Kasumi-1 (cell line): ENCODE data around the gene SETD7.

Experiments
- DNase-seq, 2 experiments: peaks; one replicate each; lab custom pipeline; 2025; lab: John Stamatoyannopoulos, UW

Gene SETD7

DNA sequence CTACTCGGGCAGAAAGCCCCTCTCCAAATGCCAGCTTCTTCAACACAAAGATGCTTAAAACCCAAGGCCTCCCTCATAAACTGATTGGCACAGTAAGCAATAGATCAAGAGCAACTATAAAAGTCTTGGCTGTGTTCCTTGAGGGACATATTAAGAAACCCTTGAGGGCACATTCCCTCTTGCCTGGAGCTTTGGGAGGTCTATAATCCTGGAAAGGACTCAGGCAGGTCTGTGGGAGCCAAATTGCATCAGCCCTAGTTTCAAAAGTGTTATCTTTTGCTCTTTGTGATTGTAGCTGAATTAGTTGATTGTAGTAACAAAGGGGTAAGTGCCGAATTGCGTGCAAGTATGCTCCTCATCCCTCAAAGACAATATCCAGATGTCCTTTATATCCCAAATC lies 18.6 kb upstream of the SETD7 start:
- no peak for DNase-seq

DNA sequence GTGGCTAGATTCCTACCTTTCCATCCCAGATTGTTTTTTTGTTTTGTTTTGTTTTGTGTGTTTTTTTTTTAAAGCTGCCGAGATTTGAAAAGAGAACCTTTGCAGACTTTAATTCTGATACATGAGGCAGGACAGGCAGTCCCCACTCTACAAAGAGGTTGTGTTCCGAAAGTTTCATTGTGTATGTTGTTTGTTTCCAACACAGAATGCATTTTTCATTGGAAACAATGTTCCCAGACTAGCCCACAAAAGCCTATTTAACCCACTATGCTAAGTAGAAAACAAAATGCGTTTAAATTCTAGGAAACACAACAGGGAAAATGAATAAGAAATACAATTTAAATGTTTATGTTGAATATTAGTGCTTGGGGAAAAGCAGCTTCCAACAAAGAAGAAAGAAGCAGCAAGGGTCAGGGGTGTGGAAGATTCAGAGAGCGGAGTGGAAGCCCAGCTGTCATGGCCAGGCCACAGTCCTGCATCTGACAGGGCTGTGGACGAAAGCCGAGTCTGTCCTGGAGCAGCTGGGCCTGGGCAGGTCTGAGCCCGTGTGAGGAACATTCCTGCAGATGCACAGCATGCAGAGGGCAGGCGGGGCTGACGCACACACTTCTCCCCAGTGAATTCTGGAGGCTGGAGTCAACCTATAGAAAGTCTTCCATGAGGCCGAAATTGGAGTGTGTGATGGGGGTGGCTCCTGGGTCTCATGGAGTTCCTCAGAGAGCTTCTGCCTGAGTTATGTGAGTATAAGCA lies 12.4 kb upstream of the SETD7 start:
- DNase-seq: no peak

DNA sequence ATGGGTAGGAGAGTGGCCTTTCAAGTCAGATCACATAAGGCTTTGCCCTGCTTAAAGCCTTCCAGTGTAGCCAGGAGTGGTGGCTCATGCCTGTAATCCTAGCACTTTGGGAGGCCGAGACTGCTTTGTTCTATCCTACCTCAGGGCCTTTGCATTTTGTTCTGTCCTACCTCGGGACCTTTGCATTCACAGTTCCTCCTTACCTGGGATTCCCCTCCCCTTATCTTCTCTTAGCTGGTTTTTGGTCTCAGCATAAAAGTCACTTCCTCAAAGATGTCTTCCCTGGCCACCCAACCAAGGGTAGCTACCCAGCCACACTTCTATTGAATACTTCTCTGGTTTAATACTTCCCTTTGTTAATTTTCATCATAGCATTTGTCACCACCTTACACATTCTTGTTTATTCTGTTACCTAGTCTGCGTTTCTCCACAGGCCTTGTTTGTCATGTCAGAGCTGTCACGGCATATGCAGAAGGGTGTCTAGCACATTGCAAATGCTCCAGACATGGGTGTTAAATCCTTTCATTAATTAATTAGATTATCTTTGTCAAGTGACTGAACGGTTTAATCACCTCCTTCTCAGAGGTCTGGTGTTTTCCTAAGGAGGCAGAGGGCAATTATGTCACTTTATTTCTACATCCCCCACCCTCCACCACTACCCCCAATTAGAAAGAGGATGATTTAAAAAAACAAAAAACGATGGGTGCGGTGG lies 11.3 kb upstream of the SETD7 start:
- DNase-seq: no peak

DNA sequence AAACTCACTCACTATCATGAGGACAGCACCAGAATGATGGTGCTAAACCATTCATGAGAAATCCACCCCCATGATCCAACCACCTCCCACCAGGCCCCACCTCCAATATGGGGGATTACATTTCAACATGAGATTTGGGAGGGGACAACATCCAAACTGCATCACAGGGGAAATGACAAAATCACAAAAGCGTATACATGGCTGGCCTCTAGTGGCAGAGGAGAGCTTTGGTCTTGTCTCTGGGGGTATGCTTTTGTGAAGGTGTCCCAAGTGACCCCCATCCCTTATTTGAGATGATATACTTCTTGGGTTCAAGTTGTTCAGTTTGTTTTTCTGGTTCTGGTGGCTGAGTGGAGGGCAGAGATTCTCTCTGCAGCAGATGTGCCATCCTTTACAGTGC lies 8.5 kb upstream of the SETD7 start:
- peak; percentile 25 to 37 for DNase-seq

DNA sequence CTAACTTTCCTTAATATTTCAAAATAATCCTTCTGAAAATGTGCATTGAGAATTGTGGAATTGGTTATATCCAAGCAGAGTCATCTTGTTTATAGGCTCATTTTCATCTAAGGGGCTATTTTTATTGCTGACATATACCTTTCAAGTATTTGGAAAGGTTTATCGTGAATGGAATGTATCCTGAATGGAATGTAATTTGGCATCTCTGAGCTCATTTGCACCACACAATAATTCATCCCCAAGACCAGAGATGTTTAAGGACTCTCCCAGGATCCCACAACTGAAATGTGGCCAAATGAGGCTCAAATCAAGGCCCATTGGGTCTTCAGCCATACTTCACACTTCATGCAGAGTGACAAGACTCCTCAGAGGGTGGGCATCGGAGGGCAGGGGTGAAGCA lies 7.5 kb upstream of the SETD7 start:
- no peak for DNase-seq

DNA sequence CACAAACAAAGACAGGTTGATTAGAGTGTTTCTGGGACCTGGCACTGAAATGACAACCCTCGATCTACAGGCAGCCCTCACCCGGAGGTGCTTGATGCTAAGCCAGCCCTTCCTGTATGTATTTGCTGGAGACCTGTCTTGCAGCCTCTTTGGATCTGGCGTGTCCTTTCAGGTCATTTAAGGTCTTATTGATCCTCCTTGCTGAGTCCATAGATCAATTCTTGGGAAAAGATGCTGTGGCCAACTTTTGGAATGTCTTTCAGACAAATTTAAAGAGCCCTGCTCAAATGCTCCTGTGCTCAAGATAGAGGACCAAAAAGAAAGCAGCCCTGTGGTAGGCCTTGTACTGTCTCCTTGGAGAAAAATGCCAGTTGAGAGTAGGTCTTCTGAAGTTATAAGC lies 6.8 kb upstream of the SETD7 start:
- DNase-seq: no peak

DNA sequence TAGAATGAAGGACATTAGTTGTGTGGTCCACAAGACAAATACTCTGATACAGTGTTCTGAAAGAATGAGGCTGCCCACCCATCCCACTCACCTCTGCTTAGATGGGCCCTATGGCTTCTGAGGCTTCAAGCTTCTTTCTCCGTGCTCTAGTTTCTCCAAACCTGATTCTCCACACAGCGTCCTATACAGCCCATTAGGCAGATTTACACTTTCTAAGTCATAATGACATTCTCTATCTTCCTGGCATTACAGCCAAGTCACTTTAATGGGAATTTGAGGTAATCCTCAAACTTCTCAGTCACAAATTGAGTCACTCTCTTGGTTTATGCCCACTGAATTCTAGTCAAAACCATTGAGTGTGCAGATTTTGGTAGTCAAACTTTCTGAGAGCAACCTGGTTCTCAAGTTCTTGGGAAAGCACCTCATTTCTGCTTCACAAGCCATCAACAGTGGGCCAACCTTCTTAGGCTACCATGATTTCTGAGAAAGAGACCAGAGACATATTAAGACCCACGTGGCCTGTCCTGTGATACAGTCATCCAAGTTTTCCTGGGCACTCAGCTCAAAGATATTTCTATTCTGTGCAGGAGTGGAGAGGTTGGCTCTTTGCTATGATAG lies 6.2 kb upstream of the SETD7 start:
- DNase-seq: no peak

DNA sequence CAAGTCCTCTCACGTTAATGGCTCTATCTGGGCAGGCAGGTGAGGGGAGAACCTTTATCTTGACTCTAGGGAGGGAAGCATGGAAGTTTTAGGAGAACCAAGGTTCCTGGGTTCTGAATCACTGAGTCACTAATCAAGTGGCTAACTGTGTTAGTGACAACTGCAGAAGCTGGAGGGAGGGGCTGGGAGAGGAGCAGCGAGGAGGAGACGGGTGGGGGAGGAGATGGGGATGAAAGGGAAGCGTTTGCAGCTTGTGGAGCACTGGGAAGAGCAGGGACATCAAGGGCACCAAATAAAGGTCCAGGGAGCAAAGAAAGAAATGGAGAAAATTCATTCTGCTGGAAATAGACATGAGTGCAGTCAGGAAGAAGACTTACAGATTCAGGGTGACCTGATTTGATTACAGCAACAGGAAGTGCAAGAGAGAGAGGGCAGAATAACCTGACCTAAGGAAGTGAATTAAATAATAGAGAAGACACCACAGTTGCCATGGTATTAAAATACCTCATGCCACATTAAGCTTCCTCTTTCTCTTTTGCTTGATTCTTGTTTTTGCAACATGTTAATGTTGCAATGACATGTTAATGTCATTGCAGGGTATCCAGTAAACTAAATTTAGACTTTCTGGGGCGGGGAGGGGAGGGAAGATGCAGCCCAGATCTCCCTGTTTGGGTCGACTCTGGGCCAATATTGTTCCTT lies 4.5 kb upstream of the SETD7 start:
- DNase-seq: peak; percentile 82 to 84

DNA sequence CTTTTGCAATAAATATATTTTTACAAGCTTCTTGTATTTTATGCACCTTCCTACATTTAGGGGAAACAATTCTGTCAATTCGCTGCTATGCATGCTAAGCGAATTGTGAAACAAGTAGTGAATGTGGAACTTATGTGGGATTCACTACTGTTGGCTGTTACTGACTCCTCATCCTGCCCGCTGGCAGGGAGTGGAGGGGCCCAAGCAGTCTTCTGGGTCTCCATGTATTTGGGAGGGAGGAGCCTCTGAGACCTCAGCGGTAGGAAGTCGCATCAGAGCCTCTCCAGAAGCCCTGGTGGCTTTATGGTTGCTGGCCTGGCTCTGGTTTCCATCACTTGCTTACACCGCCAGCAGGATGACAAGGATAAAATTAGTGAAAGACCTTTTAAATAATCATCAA lies 3.7 kb upstream of the SETD7 start:
- DNase-seq: peak in 1 of 2 experiments; percentile 15

DNA sequence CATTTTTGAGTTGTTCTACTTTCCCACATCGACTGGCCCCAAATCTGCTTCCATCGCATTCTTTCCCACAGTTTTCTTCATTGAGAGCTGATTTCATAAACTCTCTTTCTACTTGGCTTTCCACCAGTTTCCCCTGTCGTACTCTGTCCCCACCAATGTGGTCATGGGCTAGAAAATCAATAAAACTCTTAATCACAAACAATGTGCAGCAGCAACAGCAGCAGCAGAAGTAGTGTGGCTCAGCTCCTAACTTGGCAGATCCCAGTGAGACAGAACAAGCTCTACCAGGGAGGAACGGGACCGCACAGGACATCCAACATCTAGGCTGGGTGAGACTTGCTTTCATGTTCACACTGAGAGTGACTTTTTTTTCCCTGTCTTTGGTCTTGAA lies 3.1 kb upstream of the SETD7 start:
- no peak for DNase-seq

DNA sequence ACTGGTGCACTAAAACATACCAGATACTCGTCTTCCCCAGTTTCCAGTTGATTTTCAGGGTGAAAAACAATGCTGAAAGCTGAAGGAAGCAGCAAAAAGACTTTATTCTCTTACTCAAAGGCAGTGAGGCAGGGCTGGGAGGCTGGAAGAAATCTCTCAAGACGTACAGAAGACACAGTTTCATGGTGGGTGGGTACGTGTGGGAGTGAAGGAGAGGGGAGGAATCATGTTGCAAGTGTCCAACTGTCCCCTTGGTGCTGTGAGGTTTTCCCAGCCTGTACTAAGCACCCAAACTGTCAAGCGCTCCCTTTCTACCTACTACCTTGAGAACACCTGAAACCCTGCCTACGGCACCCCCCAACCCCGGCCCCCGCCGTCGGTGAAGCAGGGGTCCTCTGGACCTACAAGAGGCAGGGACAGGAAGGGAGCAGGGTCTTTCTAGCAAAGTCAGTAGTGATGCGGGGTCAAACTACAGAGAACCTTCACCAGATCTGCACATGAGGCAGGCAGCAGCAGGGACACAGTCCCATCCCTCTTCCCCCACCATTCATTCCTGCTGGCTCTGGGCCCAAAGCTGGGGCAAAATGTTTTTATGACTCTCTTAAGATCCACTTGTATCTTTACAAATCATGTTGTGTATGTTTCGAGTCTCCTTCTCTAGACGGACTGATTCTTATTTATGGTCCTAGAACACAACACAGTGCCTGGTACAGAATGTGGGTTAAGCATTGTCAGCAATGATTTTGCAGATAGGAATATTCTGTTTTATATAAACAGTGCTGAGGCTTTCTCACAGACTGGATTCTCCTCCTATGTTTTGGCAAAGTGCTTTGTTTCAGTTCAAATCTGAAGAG lies 2.4 kb upstream of the SETD7 start:
- no peak for DNase-seq

DNA sequence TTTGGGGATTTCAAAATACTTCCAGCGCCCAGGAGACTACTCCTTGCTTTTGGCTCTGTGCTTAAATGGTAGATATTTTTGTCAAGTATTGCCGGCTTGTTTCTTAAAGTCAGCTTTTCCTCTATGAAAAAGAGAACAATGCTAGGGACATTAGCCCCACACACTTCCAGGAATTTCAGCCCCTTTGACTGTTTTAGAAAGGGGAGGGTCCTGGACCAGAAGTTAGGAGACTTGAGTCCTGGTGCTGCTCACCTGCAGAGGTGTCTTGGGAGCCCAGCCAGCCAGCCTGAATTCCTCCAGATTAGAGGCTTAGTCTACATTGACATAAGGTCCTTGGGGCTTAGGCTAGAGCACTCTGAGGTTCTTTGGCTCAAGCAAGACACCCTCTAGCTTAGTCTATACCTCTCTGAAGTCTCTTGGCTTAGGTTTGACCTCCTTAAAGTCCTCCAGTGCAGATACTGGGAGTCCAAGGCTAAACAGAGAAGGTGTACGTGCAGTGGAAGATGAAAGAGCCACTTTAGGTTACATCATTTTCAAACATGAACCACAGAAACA lies 1.6 kb upstream of the SETD7 start:
- DNase-seq: no peak

DNA sequence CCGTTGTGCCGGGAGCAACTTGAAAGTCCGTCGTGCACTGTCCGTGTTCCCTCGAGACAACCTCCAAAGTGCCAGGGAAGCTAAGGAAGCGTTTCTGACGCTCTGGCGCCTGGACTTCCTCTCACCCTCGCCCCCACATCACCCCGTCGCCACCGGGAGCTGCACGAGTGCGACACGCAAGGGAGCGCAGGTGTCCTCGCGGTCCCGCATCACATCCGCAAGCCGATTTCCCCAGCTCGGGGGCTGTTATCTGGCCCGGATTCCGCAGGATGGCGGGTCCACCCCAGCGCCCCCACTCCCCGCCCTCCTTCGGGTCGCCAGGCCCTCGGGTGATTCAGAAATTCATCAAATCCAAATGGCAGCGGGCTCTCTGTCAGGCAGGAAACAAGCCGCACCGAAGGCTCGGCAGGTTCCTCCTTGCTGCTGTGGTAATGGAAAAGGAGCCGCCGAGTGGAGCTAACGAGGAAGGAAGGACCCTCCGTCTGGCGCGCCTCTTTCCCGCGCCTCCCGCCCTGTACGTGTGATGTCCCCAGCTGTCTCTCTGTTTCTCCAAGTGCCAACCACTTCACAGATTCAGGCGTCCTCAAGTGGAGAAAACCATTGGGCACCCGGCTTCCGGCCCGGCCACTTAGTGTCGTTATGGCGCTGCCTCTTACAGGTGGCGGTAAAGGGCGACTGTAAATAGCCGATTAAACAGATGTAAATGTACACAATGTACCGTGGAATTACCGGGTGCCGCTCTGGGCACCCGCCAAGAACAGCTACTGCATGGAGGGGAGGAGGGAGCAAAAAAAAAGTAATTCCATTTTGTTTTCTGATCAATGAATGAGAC lies 921 bp upstream of the SETD7 start:
- DNase-seq: peak; percentile 56 to 64

DNA sequence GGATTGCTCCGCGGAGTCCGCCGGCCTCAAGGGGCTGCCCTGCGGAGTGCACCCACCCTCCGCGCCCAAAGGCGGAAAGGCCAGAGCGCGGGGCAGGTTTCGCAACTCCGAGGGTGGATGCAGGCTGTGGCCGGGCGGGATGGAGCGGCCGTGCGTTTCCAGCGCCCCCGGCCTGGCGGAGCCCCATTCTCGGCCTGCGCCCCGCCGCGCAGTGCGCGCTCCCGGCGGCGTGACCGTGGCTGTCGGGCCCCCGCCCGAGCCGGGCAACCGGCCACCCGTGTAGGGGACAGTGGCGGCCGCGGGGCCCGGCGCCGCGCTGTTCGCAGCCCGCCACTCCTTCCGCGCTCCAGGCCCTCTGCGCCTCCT lies 331 bp downstream of the SETD7 start:
- DNase-seq: no peak

DNA sequence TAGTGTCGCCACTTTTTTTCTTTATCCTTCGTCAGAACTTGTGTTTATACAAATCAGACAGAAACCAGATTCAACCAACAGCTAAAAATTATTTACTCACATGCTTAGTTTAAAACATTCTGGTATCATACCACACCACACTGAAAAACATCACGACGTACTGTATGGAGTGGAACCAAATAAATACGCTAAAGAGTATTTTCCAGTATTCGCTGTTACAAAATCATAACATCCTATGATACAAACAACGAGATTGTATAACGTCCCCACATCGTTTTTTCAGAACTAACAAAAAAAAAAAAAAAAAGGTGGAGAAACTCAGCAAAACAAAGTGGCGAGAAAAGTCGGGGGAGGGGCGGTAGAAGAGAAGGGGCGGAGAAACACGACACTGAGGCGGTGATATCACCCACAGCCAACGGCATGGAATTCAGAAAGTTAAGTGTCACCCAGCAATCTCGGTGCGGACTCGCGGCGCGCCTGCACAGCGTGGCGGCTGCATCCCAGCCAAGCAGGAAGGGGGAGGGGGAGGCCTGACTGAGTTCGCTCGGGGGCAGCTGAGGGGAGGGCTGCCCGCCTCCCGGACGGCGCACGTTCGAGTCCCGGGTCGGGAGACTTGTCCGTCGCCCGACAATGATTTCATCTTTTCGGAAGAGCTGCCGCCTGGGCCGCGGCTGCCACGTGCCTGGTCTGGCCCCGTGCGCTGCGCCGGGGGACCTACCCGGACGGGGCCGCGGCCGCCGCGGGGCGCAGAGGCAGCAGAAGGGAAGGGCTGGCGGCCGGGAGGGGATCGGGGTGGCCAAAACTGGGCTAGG lies 920 bp downstream of the SETD7 start:
- peak; percentile 80 to 82 for DNase-seq

DNA sequence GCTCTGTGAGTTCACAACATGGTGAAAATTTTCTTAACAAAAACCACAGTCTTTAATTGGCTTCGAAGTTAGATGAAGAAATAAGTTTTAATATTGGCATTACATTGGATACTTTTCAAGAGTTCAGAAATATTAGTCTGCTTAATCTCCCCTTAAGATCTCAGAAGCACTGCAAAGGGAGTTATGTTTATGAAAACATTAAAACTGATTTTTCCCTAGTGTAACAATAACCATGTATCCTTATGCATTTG lies 1.5 kb downstream of the SETD7 start:
- DNase-seq: no peak

DNA sequence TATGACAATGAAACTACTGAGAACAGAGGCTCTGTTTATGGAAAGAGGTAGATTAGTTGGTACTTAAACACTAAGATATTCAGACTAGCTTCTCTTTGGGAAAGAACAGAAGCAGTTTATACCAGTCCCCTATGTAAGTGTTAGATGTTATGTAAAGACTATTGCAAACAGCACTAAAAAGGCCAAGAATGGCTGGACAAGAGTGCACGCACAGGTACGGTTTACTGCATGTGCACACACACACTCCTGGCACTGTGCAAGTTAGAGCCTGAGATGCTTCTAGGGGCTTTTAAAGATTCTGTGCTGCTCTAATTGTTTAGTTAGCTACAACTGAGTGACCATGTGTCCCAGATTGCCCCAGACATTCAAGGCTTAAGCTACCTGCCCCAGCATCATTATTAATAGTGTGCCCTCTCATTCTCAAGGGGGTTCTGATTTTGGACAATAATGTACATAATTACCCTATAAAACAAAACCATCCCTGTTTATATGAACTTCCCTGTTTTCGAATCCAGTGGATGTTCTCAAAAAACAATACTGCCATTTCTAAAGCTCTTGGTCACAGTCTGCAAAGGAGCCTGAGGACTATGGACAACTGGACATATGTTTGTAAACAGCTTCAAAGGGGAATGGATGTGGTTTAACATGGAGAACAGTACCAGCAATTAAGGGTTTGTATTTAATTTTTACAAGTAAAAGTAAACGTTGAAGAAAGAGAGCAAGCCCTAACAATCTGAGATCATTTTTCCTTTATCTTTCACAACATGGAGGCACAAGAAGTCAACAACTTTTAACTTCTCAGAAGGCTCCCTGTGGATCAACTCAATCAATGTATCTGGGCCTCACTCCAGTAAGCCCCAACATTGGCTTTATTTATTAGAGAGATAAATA lies 2.0 kb downstream of the SETD7 start:
- DNase-seq: no peak

DNA sequence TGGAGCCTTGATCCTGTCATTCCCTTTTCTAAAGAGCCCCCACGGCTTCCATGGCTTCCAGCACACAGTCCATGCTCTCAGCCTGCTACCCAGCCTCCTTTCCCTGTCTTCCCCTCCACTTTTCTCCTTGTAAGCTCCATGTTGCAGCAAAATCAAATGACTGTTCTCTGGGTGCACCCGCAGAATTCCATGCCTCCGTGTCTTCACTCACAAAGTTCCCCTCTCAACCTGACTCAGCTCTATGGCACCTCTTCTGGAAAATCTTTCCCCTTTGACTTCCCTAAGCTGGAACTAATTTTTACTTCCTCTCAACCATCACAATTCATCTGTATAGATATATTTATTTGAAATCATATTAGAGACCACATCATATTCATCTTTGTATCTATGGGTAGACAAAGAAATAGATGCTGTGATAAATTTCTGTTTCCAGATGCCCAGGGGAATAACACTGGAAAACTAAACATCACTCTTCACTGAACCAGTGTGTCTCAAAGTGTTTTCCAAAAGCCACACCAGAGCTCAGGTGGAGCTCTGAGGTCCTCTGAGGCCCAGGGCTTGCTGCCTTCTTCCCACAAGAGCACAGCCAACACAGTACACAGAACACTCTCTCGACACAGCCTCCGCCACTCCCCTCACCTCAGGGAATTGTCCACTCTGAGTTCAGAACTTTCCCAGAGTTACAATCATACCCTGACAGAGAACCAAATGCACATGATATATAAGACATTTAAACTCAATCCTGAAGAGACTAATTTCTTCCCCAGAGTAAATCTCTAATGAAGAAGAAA lies 3.3 kb downstream of the SETD7 start:
- DNase-seq: no peak
